Stimulated activated CD4-positive, alpha-beta T cell treated with anti-CD3 and anti-CD28 coated beads, Interleukin-15, amount 100 ng/mL, for 24 hours (primary cell): ENCODE data around the gene SMC4.

Experiments
- DNase-seq: peaks from one replicate; pipeline ENCODE4 v3.0.0-alpha.2; 2020

The SMC4 gene

GRCh38 chr3:160481856-160482255 is 82.4 kb downstream of the SMC4 start:
- DNase-seq: no peak

DNA sequence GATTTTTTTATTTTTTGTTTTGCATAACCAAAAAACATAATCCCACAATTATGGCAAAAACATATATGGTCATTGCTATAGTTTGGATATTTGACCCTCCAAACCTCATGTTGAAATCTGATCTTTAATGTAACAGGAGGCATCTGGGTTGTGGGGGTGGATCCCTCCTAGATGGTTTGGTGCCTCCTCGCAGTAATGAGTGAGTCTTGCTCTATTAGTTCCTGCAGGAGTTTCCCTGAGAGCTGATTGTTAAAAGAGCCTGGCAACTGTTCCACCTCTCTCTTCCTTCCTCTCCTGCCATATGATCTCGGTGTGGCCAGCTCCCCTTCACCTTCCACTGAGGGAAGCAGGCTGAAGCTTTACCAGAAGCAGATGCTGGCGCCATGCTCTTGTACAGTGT is 83.3 kb downstream of the SMC4 start:
- DNase-seq: no peak
